Measurements from ENCODE around the gene CYSTM1.
"Not testable (repeated sequence)": the region's sequence is repeated elsewhere in the genome, so short reads cannot be mapped to it uniquely, and the experiment has no call there.

The CYSTM1 gene

GRCh38 chr5:140150201-140150600 lies 24.8 kb upstream of the CYSTM1 start:
- DNase-seq (ENCODE audit: low spot score), result no peak

GRCh38 chr5:140151144-140152021 lies 23.6 kb upstream of the CYSTM1 start:
- DNase-seq (ENCODE audit: low spot score), result no peak

GRCh38 chr5:140152022-140152999 lies 22.7 kb upstream of the CYSTM1 start:
- DNase-seq (ENCODE audit: low spot score), result no peak

- DNase-seq (ENCODE audit: low spot score), result no peak
These were observed 21.7 kb upstream of the CYSTM1 start for GRCh38 chr5:140153255-140153654.

GRCh38 chr5:140153905-140154304 lies 21.1 kb upstream of the CYSTM1 start:
- DNase-seq (ENCODE audit: low spot score), result no peak

GRCh38 chr5:140154710-140155381 lies 20.1 kb upstream of the CYSTM1 start:
- not testable (repeated sequence) for DNase-seq (ENCODE audit: low spot score)

GRCh38 chr5:140157032-140157781 lies 17.8 kb upstream of the CYSTM1 start:
- peak; percentile 91 for DNase-seq (ENCODE audit: low spot score)

- DNase-seq (ENCODE audit: low spot score), result no peak
These were observed 15.7 kb upstream of the CYSTM1 start for GRCh38 chr5:140159014-140159927.

- no peak for DNase-seq (ENCODE audit: low spot score)
These were observed 12.7 kb upstream of the CYSTM1 start for GRCh38 chr5:140162275-140162674.

GRCh38 chr5:140162781-140163180 lies 12.2 kb upstream of the CYSTM1 start:
- DNase-seq (ENCODE audit: low spot score), result no peak

- no peak for DNase-seq (ENCODE audit: low spot score)
These were observed 9.7 kb upstream of the CYSTM1 start for GRCh38 chr5:140165101-140165922.

GRCh38 chr5:140165923-140166270 lies 9.1 kb upstream of the CYSTM1 start:
- no peak for DNase-seq (ENCODE audit: low spot score)

- DNase-seq (ENCODE audit: low spot score), result no peak
These were observed 8.1 kb upstream of the CYSTM1 start for GRCh38 chr5:140166911-140167310.

- no peak for DNase-seq (ENCODE audit: low spot score)
These were observed 6.6 kb upstream of the CYSTM1 start for GRCh38 chr5:140168371-140168770.

- no peak for DNase-seq (ENCODE audit: low spot score)
These were observed 5.6 kb upstream of the CYSTM1 start for GRCh38 chr5:140169410-140169809.

GRCh38 chr5:140172483-140172882 lies 2.5 kb upstream of the CYSTM1 start:
- no peak for DNase-seq (ENCODE audit: low spot score)

GRCh38 chr5:140174014-140174413 lies 974 bp upstream of the CYSTM1 start:
- DNase-seq (ENCODE audit: low spot score), result no peak

GRCh38 chr5:140175367-140176030 lies 511 bp downstream of the CYSTM1 start:
- peak; percentile 84 for DNase-seq (ENCODE audit: low spot score)

- DNase-seq (ENCODE audit: low spot score), result no peak
These were observed 1.0 kb downstream of the CYSTM1 start for GRCh38 chr5:140176031-140176387.

Measured in AG08396 (cell line).